Chondrocyte (in vitro differentiated cells): ENCODE measurements around the gene ADAM11. TPM values are rescaled to one million over a fixed set of nuclear protein-coding genes. Genes with fewer than 3 reads are reported as not detected.

Experiments
- DNase-seq: peaks from one replicate; pipeline ENCODE4 v3.0.0; 2021; ENCODE audit warnings: mixed read lengths, low spot score
- H3K27ac Mint-ChIP-seq: one replicate; pipeline ENCODE4 v1.8.0; 2021; ENCODE audit warnings: mild to moderate bottlenecking, moderate library complexity, mixed read lengths; ENCODE audit not compliant: unreplicated experiment
- H3K27me3 Mint-ChIP-seq: 2 replicates; pipeline ENCODE4 v1.8.0; 2021; ENCODE audit warnings: low read depth, mixed read lengths
- H3K36me3 Mint-ChIP-seq: 2 replicates; pipeline ENCODE4 v1.8.0; 2021; ENCODE audit warnings: low read depth, mixed read lengths
- H3K4me1 Mint-ChIP-seq: 2 replicates; pipeline ENCODE4 v1.8.0; 2021; ENCODE audit warnings: low read depth, mild to moderate bottlenecking, mixed read lengths
- H3K4me3 Mint-ChIP-seq: one replicate; pipeline ENCODE4 v1.8.0; 2021; ENCODE audit warnings: mild to moderate bottlenecking, moderate library complexity, mixed read lengths; ENCODE audit not compliant: unreplicated experiment
- H3K9me3 Mint-ChIP-seq: 2 replicates; pipeline ENCODE4 v1.8.0; 2021; ENCODE audit warnings: low read depth, mixed read lengths
- CTCF ChIP-seq: fragments of 200-600 bp; sonication (generic); IDR thresholded peaks from 2 replicates; pipeline ENCODE4 v1.5.0; 2021; ENCODE audit warnings: antibody characterized with exemption, mild to moderate bottlenecking, moderate library complexity
- total RNA-seq: library from RNA; stranded (reverse); gene quantifications from 3 replicates; pipeline ENCODE4 v1.2.1, GENCODE V29; 2021

The ADAM11 gene
- total RNA-seq, 1 donor from 2014 or later = 0.47 TPM

- Mint-ChIP-seq H3K9me3 (no peaks in the 10 kb centered on the region), H3K27me3 (peaks cover 3% of the 10 kb centered on the region), H3K27ac (peak overlapping the region; percentile 59), H3K4me1 (peaks cover 14% of the 10 kb centered on the region), H3K36me3 (no peaks in the 10 kb centered on the region), H3K4me3 (peak overlapping the region; percentile 83)
- peak; percentile 98 for DNase-seq
- peak; percentile 43 for TF ChIP-seq CTCF
Observed at GRCh38 chr17:44775136-44775837, 16.5 kb downstream of the ADAM11 start.

GRCh38 chr17:44775838-44776621, 17.2 kb downstream of the ADAM11 start:
- peak; percentile 86 for DNase-seq
- peaks cover 14% of the 10 kb centered on the region for H3K4me1 Mint-ChIP-seq
- peaks cover 3% of the 10 kb centered on the region for H3K27me3 Mint-ChIP-seq
- TF ChIP-seq CTCF = no peak
- H3K4me3 Mint-ChIP-seq = peak overlapping the region; percentile 83
- H3K27ac Mint-ChIP-seq = peak overlapping the region; percentile 59
- H3K9me3 Mint-ChIP-seq = no peaks in the 10 kb centered on the region
- H3K36me3 Mint-ChIP-seq = no peaks in the 10 kb centered on the region

GRCh38 chr17:44776628-44777393, 18.0 kb downstream of the ADAM11 start:
- no peak overlapping the region for H3K27ac Mint-ChIP-seq
- H3K4me1 Mint-ChIP-seq = peaks cover 14% of the 10 kb centered on the region
- peaks cover 3% of the 10 kb centered on the region for H3K27me3 Mint-ChIP-seq
- no peaks in the 10 kb centered on the region for H3K9me3 Mint-ChIP-seq
- peak; percentile 73 for DNase-seq
- H3K4me3 Mint-ChIP-seq = no peak overlapping the region
- TF ChIP-seq CTCF = no peak
- no peaks in the 10 kb centered on the region for H3K36me3 Mint-ChIP-seq

GRCh38 chr17:44777394-44778348, 18.9 kb downstream of the ADAM11 start:
- Mint-ChIP-seq H3K27me3 (peaks cover 3% of the 10 kb centered on the region), H3K27ac (no peak overlapping the region), H3K4me1 (peaks cover 14% of the 10 kb centered on the region), H3K4me3 (no peak overlapping the region), H3K9me3 (no peaks in the 10 kb centered on the region), H3K36me3 (no peaks in the 10 kb centered on the region)
- DNase-seq = peak; percentile 86
- TF ChIP-seq CTCF = no peak
